ENCODE results near the gene RNF214.
"Not testable (repeated sequence)": the region's sequence is repeated elsewhere in the genome, so short reads cannot be mapped to it uniquely, and the experiment has no call there.

The RNF214 gene

GRCh38 chr11:117319214-117319840, 86.9 kb downstream of the RNF214 start:
- DNase-seq: no peak

DNA sequence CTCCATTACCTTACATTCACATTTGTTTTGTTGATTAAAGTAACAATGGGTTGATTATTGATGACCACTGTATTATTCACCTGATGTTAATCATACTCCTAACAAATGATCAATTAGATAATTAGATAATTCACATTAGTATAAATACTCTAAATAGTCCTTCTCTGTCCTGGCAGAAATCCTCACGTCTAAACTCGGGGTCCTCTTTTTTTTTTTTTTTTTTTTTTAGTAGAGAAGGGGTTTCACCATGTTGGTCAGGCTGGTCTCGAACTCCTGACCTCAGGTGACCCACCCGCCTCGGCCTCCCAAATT, 94.7 kb downstream of the RNF214 start:
- DNase-seq: not testable (repeated sequence)

GRCh38 chr11:117327567-117328374, 95.3 kb downstream of the RNF214 start, which contains the start of gene CEP164:
CEP164 (plus strand) TSS chr11:117327854; CDS start chr11:117338587, 10,733 bp downstream.
- peak; percentile 83 to 95 for DNase-seq

DNA sequence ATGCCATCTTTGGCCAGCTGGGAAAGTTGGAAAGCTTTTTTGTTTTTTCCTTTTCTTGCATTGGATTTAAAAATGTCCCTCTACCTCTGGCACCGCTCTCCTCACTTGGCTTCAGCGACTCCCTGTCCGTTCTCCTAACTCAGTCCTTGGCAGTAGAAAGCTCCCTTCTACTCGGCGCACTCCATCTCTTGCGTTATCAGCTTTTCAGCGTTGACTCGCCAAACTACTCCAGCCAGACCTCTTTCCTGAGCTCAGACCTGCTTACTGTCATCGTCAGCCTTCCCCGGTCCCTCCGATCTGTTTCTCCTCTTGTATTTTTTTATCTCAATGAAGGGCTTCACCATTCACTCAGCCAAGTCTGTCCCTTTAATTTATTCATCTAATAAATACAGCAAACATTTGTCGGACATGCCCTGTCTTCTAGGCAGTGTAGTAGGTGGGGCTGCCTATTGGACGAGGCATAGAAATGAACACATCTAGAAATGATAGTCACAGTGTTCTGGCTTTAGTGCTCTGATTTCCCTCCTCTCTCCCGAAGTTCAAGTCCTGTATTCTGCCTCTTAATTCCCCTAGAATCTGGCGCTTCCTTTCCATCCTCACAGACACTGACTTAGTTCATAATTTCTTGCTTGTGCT, 96.0 kb downstream of the RNF214 start:
- no peak for DNase-seq

- DNase-seq: no peak
These were observed 100.4 kb downstream of the RNF214 start for GRCh38 chr11:117332843-117333242.

DNA sequence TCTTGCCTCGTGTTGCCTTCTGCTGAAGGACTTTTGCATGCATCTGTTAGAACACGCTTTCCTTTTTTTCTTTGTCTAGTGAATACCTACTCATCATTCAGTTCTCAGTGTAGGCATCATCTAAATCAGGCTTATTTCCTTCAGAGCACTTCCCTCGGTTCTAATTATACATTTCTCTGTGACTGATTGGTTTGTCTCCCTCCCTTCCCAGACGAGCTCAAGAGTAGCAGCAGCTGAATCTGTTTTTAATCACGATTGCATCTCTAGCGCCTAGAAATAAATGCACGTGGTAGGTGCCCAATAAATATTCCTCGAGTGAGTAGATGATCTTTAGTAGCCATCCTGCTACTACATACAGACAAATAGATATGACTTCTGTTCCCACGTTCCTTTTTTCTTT, 101.4 kb downstream of the RNF214 start:
- no peak for DNase-seq

GRCh38 chr11:117334896-117335295, 102.4 kb downstream of the RNF214 start:
- peak; percentile 67 to 90 for DNase-seq

DNA sequence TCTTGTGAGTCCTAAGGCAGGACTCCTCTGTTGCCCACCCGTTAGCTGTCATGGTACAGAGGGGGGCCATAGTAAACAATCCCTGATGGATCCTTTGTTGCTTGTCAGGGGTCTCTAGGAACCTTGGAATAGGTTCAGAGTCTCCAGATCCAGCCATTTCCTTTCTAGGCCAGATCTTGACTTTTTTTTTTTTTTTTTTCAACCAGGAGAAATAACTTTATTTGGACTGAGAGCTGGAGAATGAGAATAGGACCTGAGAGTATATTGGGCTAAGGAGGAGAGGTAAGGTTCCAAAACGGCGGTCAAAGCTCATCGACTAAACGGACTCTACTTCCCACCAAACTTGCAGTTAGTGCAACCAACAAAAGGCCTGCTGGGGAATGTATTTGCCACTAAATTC, 102.9 kb downstream of the RNF214 start:
- DNase-seq: no peak

Data from NCI-H524 (cell line).